ENCODE data around the gene ATXN1. TPM values are rescaled to one million over a fixed set of nuclear protein-coding genes. Genes with fewer than 3 reads are reported as not detected.

ATXN1 gene
- total RNA-seq, 1 donor from 2014 or later: 6.1 TPM

DNA sequence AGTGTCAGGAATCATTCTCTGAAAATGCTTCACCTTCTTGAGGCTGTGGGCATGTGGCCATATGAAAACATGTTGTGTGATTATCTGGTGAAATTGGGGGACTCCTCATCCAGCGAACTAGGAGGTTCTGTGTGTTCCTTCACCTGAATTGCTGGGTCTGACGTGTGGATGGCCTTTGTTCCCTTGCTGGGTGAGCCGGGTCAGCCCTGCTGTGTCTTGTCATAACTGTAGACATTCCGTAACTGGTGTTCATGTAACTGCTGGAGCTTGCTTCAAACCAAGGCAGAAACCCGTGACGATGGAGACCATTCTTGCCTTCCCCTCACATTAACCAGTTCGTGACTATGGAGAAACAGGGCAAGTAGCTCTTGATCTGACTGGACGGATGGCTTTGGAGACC, 399.4 kb downstream of the ATXN1 start:
- no peak for DNase-seq (ENCODE audit: low read depth)
- TF ChIP-seq CTCF (conservative IDR thresholded peaks at IDR 0.05; ENCODE audit: low read depth, low read length): no peak
- H3K4me3 ChIP-seq (ENCODE audit: low read depth, low read length): no peak overlapping the region

DNA sequence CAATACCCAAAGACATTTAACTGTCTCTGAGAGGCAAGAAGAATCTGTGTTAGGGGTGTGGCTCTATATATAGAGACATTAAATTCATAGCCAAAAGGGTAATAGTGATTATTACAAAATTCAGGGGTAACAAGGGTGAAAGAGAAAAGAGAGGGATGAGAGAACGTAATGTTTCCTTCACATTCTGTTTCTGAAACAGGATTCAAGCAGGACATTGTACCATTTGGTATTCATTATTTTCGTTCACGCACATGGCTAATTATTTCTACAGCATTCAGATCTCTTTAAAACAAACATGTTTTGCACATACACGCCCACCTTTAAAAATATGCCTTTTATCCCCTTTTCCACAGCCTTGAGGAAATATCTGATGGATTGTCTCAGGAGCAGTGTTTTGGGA, 400.1 kb downstream of the ATXN1 start:
- TF ChIP-seq CTCF (conservative IDR thresholded peaks at IDR 0.05; ENCODE audit: low read depth, low read length): no peak
- DNase-seq (ENCODE audit: low read depth): no peak
- H3K4me3 ChIP-seq (ENCODE audit: low read depth, low read length): no peak overlapping the region

DNA sequence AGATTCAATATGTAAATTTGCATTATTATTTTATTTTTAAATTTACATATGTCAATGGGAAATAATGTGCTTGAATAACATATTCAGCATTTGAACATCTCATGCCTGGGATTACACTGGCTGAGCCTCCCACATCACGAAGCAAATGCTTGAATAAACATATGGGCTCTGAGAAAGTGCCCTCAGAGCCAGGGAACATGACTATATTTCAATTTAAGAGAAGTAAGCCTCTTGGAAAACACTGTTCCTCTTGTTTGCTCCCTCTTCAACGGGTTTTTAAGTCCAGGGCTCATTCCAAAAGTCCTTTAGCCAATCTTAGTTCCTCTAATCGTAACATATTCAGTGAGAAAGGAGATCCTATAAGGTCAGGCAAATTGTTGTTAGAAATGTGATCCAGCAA, 400.9 kb downstream of the ATXN1 start:
- no peak for TF ChIP-seq CTCF (conservative IDR thresholded peaks at IDR 0.05; ENCODE audit: low read depth, low read length)
- no peak overlapping the region for H3K4me3 ChIP-seq (ENCODE audit: low read depth, low read length)
- DNase-seq (ENCODE audit: low read depth): no peak

DNA sequence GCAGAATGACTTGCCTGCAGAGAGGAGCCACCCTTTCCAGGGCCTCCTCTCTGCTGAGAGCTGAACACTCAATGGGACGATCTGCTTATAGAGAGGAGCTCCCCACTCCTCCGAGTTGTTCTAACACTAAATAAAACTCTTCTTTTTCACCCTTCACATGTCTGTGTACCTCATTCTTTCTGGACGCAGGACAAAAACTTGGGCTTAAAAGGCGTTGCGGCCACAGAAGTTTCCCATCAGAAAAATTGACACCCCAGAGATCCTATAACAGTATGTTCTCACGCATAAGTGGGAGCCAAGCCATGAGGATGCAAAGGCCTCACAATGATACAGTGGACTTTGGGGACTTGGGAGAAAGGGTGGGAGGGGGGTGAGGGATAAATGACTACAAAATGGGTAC, 401.7 kb downstream of the ATXN1 start:
- no peak overlapping the region for H3K4me3 ChIP-seq (ENCODE audit: low read depth, low read length)
- no peak for TF ChIP-seq CTCF (conservative IDR thresholded peaks at IDR 0.05; ENCODE audit: low read depth, low read length)
- no peak for DNase-seq (ENCODE audit: low read depth)

- H3K4me3 ChIP-seq (ENCODE audit: low read depth, low read length): no peak overlapping the region
- TF ChIP-seq CTCF (conservative IDR thresholded peaks at IDR 0.05; ENCODE audit: low read depth, low read length): no peak
- no peak for DNase-seq (ENCODE audit: low read depth)
Observed at GRCh38 chr6:16358531-16359138, 402.6 kb downstream of the ATXN1 start.

DNA sequence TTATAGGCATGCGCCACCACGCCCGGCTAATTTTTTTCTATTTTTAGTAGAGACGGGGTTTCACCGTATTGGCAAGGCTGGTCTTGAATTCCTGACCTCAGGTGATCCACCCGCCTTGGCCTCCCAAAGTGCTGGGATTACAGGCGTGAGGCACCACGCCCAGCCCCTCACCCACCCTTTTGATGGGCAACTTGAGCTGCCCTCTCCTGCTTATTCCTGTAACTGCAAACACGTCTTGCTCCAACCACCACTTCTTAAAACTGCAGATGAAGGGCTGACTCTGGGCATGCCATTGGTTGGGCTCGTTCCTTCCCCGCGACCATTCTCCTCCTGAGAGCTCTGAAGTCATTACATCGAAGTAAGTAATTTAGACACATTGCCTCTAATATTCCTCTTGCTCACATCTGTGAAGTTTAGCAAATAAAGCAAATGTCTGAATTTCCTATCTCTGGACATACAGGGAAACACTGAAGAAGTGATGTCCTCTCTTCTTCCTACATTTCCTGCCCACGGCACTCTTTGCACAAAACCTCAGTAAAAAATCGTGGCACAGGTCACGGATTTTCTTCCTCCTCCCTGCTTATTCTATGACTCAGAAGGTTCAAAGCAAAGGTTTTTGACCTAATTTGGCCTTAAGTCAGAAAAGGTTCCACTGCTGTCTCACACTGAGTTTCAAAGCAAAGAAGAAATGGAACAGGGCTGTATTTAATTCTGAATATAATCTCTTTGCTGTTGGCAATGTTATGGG, 405.4 kb downstream of the ATXN1 start:
- no peak overlapping the region for H3K4me3 ChIP-seq (ENCODE audit: low read depth, low read length)
- DNase-seq (ENCODE audit: low read depth): peak; percentile 43
- no peak for TF ChIP-seq CTCF (conservative IDR thresholded peaks at IDR 0.05; ENCODE audit: low read depth, low read length)

DNA sequence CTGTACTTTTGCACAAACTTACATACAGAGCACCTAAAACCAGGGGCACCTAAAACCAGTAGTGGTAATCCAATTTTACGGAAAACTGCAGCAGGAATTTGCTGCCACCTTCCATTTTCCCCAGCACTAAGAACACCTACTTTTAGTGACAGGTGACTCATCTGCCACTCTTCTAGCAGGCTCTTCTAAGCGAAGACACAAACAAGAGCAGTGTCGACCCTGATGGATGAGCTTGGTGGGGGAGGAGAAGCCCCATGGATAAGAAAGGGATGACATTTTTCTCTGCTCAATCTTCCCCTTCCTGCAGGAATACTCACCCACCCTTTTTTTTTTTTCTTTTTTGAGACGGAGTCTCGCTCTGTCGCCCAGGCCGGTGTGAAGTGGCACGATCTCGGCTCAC, 406.0 kb downstream of the ATXN1 start:
- no peak for TF ChIP-seq CTCF (conservative IDR thresholded peaks at IDR 0.05; ENCODE audit: low read depth, low read length)
- no peak for DNase-seq (ENCODE audit: low read depth)
- no peak overlapping the region for H3K4me3 ChIP-seq (ENCODE audit: low read depth, low read length)

Measured in epithelial cell of proximal tubule (primary cell).